ENCODE data around the gene GNAL. TPM values are rescaled to one million over a fixed set of nuclear protein-coding genes. Genes with fewer than 3 reads are reported as not detected.
"Not testable (repeated sequence)": the region's sequence is repeated elsewhere in the genome, so short reads cannot be mapped to it uniquely, and the experiment has no call there.

GNAL gene
- total RNA-seq, 2 donors from 2014 or later, result 2.7 to 4.4 TPM

GRCh38 chr18:11849279-11849678, 160.2 kb downstream of the GNAL start:
- Histone ChIP-seq H3K27me3 (no peaks in the 10 kb centered on the region), H3K9me3 (no peaks in the 10 kb centered on the region), H3K27ac (peak overlapping the region; percentile 93 to 98), H3K4me1 (peaks cover 0 to 27% of the 10 kb centered on the region in 2 donors), H3K4me3 (no peak overlapping the region), H3K36me3 (no peaks in the 10 kb centered on the region)
- DNase-seq (ENCODE audit: low spot score), result peak; percentile 55
- TF ChIP-seq, protein P1, sequence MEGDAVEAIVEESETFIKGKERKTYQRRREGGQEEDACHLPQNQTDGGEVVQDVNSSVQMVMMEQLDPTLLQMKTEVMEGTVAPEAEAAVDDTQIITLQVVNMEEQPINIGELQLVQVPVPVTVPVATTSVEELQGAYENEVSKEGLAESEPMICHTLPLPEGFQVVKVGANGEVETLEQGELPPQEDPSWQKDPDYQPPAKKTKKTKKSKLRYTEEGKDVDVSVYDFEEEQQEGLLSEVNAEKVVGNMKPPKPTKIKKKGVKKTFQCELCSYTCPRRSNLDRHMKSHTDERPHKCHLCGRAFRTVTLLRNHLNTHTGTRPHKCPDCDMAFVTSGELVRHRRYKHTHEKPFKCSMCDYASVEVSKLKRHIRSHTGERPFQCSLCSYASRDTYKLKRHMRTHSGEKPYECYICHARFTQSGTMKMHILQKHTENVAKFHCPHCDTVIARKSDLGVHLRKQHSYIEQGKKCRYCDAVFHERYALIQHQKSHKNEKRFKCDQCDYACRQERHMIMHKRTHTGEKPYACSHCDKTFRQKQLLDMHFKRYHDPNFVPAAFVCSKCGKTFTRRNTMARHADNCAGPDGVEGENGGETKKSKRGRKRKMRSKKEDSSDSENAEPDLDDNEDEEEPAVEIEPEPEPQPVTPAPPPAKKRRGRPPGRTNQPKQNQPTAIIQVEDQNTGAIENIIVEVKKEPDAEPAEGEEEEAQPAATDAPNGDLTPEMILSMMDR (IDR thresholded peaks at IDR 0.05), result no peak

DNA sequence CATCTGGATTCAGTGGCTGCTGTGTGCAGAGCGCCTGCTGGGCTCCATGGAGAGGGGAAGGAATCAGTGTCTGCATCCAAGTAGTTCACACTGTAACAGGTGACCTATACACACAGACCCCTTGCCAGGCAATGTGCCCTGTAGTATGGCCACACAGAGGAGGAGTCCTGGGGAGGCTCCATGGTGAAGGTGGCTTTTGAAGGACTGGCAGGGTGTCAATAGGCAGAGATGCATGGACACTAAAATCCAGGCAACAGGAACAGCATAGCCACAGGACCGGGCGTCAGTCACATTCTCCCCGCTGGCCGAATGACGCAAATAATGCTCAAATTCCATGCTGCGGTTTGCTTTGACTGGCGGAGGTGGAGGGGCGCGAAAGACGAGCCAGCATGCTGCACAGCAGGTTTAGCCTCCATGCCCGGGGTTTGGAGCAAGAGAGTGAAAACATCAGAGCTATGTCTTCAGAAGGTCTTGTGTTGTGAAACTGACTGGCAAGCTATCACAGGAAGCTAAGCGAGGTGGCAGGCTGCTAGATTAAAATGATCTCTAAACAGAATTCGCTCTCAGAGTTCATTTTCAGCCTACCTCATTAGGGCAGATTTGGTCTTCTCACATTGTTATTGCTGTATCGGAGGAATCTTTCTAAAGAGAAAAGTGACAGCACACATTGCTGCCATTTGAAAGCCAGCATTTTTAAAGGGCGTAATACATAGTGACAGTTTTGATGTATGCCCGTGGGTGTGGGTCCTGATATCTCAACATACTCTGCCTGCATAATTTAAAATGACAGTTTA, 161.0 kb downstream of the GNAL start:
- Histone ChIP-seq H3K27ac (peak overlapping the region; percentile 93 to 98), H3K9me3 (no peaks in the 10 kb centered on the region), H3K27me3 (no peaks in the 10 kb centered on the region), H3K4me3 (peak overlapping the region; percentile 86 to 99), H3K4me1 (peaks cover 0 to 27% of the 10 kb centered on the region in 2 donors), H3K36me3 (no peaks in the 10 kb centered on the region)
- TF ChIP-seq, protein P1 (IDR thresholded peaks at IDR 0.05), result no peak
- DNase-seq (ENCODE audit: low spot score), result peak; percentile 91

- peaks cover 0 to 27% of the 10 kb centered on the region in 2 donors for H3K4me1 ChIP-seq
- peak overlapping the region; percentile 93 to 98 for H3K27ac ChIP-seq
- no peaks in the 10 kb centered on the region for H3K36me3 ChIP-seq
- no peaks in the 10 kb centered on the region for H3K27me3 ChIP-seq
- TF ChIP-seq, protein P1 (IDR thresholded peaks at IDR 0.05), result no peak
- no peak for DNase-seq (ENCODE audit: low spot score)
- peak overlapping the region; percentile 86 to 99 for H3K4me3 ChIP-seq
- no peaks in the 10 kb centered on the region for H3K9me3 ChIP-seq
These were observed 161.7 kb downstream of the GNAL start for GRCh38 chr18:11850821-11851145.

DNA sequence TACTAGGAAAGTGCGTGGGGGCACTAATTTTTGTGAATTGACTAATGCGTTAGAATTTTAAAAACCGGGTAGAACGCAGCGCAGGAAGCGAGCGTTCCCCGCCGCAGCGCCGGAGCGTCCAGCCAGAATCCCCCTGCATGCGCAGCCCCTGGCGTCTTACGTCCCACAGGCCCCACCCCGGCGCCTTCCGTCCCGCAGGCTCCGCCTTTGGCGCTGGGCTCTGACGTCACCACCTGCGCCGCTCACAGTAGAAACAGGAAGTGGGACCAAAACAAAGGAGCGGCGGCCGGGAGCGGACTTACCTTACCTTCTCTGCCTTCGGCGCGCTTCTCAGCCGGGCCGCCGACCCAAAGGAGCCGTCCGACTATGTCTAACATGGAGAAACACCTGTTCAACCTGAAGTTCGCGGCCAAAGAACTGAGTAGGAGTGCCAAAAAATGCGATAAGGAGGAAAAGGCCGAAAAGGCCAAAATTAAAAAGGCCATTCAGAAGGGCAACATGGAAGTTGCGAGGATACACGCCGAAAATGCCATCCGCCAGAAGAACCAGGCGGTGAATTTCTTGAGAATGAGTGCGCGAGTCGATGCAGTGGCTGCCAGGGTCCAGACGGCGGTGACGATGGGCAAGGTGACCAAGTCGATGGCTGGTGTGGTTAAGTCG, 162.2 kb downstream of the GNAL start, which contains the start of gene CHMP1B:
TSS of gene CHMP1B (plus strand) at position 268 of the 660 bp plus-strand sequence. CDS start at position 367, 99 bp downstream.
- Histone ChIP-seq H3K36me3 (no peaks in the 10 kb centered on the region), H3K27me3 (no peaks in the 10 kb centered on the region), H3K4me3 (peak within 1 kb of the TSS; percentile 86 to 99), H3K27ac (peak within 1 kb of the TSS; percentile 93 to 98), H3K9me3 (no peaks in the 10 kb centered on the region), H3K4me1 (peaks cover 0 to 28% of the 10 kb centered on the region in 2 donors)
- peak; percentile 99 for DNase-seq (ENCODE audit: low spot score)
- TF ChIP-seq, protein P1 (IDR thresholded peaks at IDR 0.05), result no peak

- H3K4me3 ChIP-seq, result peak overlapping the region; percentile 86 to 99
- H3K27me3 ChIP-seq, result no peaks in the 10 kb centered on the region
- TF ChIP-seq, protein P1 (IDR thresholded peaks at IDR 0.05), result no peak
- DNase-seq (ENCODE audit: low spot score), result peak; percentile 58
- H3K9me3 ChIP-seq, result no peaks in the 10 kb centered on the region
- H3K36me3 ChIP-seq, result no peaks in the 10 kb centered on the region
- H3K27ac ChIP-seq, result peak overlapping the region; percentile 93 to 98
- H3K4me1 ChIP-seq, result peaks cover 0 to 34% of the 10 kb centered on the region in 2 donors
These were observed 162.8 kb downstream of the GNAL start for GRCh38 chr18:11851806-11852337.

- H3K27me3 ChIP-seq; H3K36me3 ChIP-seq; DNase-seq (ENCODE audit: low spot score); H3K27ac ChIP-seq; H3K9me3 ChIP-seq; H3K4me3 ChIP-seq: not testable (repeated sequence)
- peaks cover 0 to 35% of the 10 kb centered on the region in 2 donors for H3K4me1 ChIP-seq
These were observed 165.5 kb downstream of the GNAL start for GRCh38 chr18:11854554-11854953.

All from right atrium auricular region (tissue), 2 donors.